OCI-LY7 (cell line): ENCODE data around the gene SSBP4. TPM values are rescaled to one million over a fixed set of nuclear protein-coding genes. Genes with fewer than 3 reads are reported as not detected.

ENCODE experiments used
- BruUV-seq: library from RNA; stranded (reverse); fragments of 400-500 nt; replicated peaks from 2 replicates; lab custom pipeline; 2021; lab: Mats Ljungman, UMichigan
- CTCF ChIA-PET: fragments of 300-600 bp; sonication (Branson Sonifier 250); formaldehyde crosslinking; loops from one replicate; lab custom pipeline; 2022; ENCODE audit warnings: antibody characterized with exemption; ENCODE audit not compliant: unreplicated experiment; lab: Charles Lee
- POLR2A ChIA-PET: fragments of 300-600 bp; sonication (Branson Sonifier 250); formaldehyde crosslinking; loops from one replicate; lab custom pipeline; 2022; ENCODE audit warnings: antibody characterized with exemption; lab: Charles Lee
- DNase-seq: peaks from one replicate; pipeline ENCODE4 v3.0.0-alpha.2; 2015; ENCODE audit warnings: low spot score
- H2AFZ ChIP-seq: fragments of 200-600 bp; sonication (generic), shearing (Covaris generic); 2 replicates; pipeline ENCODE4 v1.6.1; 2014; ENCODE audit warnings: mild to moderate bottlenecking, antibody characterized with exemption, low read length, moderate library complexity
- H3K27ac ChIP-seq: fragments of 200-600 bp; sonication (generic); 2 replicates; pipeline ENCODE4 v1.5.1; 2014; ENCODE audit warnings: mixed run types, low read depth, mild to moderate bottlenecking, moderate library complexity, low read length, inconsistent platforms; ENCODE audit not compliant: poor library complexity, severe bottlenecking
- H3K36me3 ChIP-seq: fragments of 200-600 bp; sonication (generic); 2 replicates; pipeline ENCODE4 v1.6.1; 2014; ENCODE audit warnings: mild to moderate bottlenecking, antibody characterized with exemption, low read length, moderate library complexity, mixed read lengths; ENCODE audit not compliant: insufficient read depth
- H3K4me1 ChIP-seq: fragments of 200-600 bp; sonication (generic); 2 replicates; pipeline ENCODE4 v1.5.1; 2014; ENCODE audit warnings: mild to moderate bottlenecking, low read length; ENCODE audit not compliant: insufficient read depth, poor library complexity, severe bottlenecking
- H3K4me2 ChIP-seq: fragments of 200-600 bp; sonication (generic); 2 replicates; pipeline ENCODE4 v1.6.1; 2014; ENCODE audit warnings: mild to moderate bottlenecking, low read length
- H3K4me3 ChIP-seq: fragments of 200-600 bp; sonication (generic); 2 replicates; pipeline ENCODE4 v1.5.1; 2014; ENCODE audit warnings: mild to moderate bottlenecking, low read depth, low read length; ENCODE audit not compliant: poor library complexity, severe bottlenecking
- H3K79me2 ChIP-seq: fragments of 200-600 bp; sonication (generic); 2 replicates; pipeline ENCODE4 v1.6.1; 2016; ENCODE audit warnings: low read depth, mild to moderate bottlenecking, low read length, moderate library complexity, mixed read lengths; ENCODE audit not compliant: insufficient read depth
- H3K9me2 ChIP-seq: fragments of 200-600 bp; sonication (generic); 2 replicates; pipeline ENCODE4 v1.6.1; 2016; ENCODE audit warnings: mild to moderate bottlenecking, low read length, mixed read lengths; ENCODE audit not compliant: insufficient read depth
- H3K9me3 ChIP-seq: fragments of 200-600 bp; sonication (generic); 2 replicates; pipeline ENCODE4 v1.6.1; 2014; ENCODE audit warnings: mild to moderate bottlenecking, mixed run types, low read length, mixed read lengths
- H4K20me1 ChIP-seq: fragments of 200-600 bp; sonication (generic); 2 replicates; pipeline ENCODE4 v1.6.1; 2014; ENCODE audit warnings: mild to moderate bottlenecking, antibody characterized with exemption, low read length, moderate library complexity, mixed read lengths; ENCODE audit not compliant: insufficient read depth
- EZH2phosphoT487 ChIP-seq: fragments of 200-600 bp; sonication (generic); IDR thresholded peaks from 2 replicates; pipeline ENCODE4 v1.6.1; 2018; ENCODE audit warnings: low read depth, borderline replicate concordance, mild to moderate bottlenecking, mixed run types, antibody characterized with exemption, low read length, moderate library complexity, mixed read lengths
- intact Hi-C: fragments of 100-400 bp; cut with micrococcal nuclease; formaldehyde crosslinking; loops from one replicate; pipeline ENCODE4 v1.10.0; 2022; ENCODE audit not compliant: unreplicated experiment
- total RNA-seq, 2 experiments: library from RNA; depleted of rRNA in 1 of 2; stranded (reverse); fragments of >200 nt in 1 of 2; shearing (Covaris generic) in 1 of 2; gene quantifications; 2 replicates each; pipeline ENCODE4 v1.2.3, GENCODE V29; 2014 to 2022
- TF ChIP-seq, protein P1 (sequence below): fragments of 200-600 bp; sonication (generic); conservative IDR thresholded peaks from 2 replicates; pipeline ENCODE4 v1.5.1; 2014; ENCODE audit warnings: mild to moderate bottlenecking, antibody characterized with exemption, low read length, moderate library complexity, mixed read lengths

Gene SSBP4
- total RNA-seq, 2 experiments from 2014 or later, result 92.9 to 117 TPM

DNA sequence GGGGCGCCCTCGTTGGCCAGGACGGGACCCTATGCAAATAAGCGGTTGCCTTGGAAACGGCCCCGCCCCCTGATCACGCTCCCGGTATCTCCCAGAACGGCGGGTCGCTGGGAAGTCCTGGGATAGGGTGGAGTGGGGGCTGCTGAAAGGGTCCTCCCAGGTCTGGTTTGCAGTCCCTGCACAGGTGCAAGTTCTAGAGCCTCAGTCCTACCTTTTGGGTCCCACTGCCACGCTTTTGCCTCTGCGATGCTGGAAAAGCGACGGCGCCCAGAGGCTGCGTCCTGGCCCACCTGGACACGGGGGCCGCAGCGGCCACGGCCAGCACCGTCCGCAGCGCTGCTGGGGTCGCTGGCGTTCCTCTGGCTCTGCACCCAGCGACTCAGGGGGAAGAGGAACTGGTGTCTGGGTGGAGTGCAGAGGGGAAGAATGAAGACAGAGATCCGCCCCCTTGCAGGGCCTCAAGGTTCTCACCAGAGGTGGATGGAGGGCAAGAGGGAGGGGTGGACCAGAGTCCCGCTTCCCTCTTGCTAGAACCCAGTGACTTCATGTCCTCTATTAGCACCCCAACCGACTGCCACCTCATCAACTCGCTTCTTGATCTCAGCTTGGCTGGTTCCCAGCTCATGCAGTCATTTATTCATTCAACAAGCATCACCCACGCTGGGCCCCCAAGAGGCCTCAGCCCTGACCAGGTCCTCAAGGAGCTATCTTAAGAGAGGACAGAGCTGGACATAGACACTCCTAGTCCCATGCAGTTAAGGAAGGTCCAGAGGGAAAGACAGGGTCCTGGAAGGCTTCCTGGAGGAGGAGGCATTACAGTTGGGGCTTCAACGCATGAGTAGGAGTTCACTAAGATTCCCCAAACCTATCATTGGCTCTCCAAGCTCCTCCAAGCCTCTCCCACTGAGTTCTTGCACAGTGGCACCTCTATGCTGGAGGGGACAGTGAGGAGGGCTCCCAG, 21.7 kb upstream of the SSBP4 start, which contains the start of gene LRRC25:
Gene LRRC25 (minus strand): TSS at position 381 of the 961 bp plus-strand sequence. CDS start 659 bp downstream, outside the sequence.
- Histone ChIP-seq H3K9me3 (no peaks in the 10 kb centered on the region), H3K4me2 (peak within 1 kb of the TSS; percentile 91), H4K20me1 (no peaks in the 10 kb centered on the region), H3K79me2 (no peaks in the 10 kb centered on the region), H3K27ac (no peak within 1 kb of the TSS), H3K9me2 (no peaks in the 10 kb centered on the region), H2AFZ (peak within 1 kb of the TSS; percentile 42; the same call in 1 of the 2 replicates), H3K36me3 (no peaks in the 10 kb centered on the region), H3K4me1 (peaks cover 57% of the 10 kb centered on the region), H3K4me3 (peak within 1 kb of the TSS; percentile 66)
- BruUV-seq, result no TSS peak
- TF ChIP-seq, protein P1, sequence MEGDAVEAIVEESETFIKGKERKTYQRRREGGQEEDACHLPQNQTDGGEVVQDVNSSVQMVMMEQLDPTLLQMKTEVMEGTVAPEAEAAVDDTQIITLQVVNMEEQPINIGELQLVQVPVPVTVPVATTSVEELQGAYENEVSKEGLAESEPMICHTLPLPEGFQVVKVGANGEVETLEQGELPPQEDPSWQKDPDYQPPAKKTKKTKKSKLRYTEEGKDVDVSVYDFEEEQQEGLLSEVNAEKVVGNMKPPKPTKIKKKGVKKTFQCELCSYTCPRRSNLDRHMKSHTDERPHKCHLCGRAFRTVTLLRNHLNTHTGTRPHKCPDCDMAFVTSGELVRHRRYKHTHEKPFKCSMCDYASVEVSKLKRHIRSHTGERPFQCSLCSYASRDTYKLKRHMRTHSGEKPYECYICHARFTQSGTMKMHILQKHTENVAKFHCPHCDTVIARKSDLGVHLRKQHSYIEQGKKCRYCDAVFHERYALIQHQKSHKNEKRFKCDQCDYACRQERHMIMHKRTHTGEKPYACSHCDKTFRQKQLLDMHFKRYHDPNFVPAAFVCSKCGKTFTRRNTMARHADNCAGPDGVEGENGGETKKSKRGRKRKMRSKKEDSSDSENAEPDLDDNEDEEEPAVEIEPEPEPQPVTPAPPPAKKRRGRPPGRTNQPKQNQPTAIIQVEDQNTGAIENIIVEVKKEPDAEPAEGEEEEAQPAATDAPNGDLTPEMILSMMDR, result no peak; the same call in 1 of the 2 replicates
- no peak for TF ChIP-seq EZH2phosphoT487
- intact Hi-C loops, result no loop called here
- POLR2A ChIA-PET, result no interaction called here
- DNase-seq, result peak; percentile 77
- CTCF ChIA-PET, result interaction anchor here (0.5 to 1.0 kb wide), 3 partner anchors 10 to 97 kb away, joined by 3 to 27 read pairs (median 3); no protein-coding TSS in a partner anchor

DNA sequence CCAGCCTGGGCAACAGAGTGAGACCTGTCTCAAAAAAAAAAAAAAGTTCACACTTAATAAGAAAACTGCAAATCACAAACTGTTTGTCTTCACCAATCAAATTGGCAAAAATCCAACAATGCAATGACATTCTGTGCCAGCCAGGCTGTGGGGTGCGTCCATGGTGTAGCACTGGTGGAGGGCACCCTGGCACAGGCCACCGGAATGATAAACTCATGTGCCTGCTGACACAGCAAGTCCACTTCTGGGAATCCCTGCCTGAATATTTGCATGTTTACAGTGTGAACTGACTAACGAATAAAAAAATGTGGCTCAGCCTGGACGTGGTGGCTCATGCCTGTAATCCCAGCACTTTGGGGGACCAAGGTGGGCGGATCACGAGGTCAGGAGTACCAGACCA, 20.2 kb upstream of the SSBP4 start:
- CTCF ChIA-PET, result no interaction called here
- Histone ChIP-seq H3K4me2 (no peak overlapping the region), H3K9me3 (no peaks in the 10 kb centered on the region), H3K36me3 (no peaks in the 10 kb centered on the region), H2AFZ (no peak overlapping the region), H3K27ac (no peak overlapping the region), H3K9me2 (no peaks in the 10 kb centered on the region), H4K20me1 (no peaks in the 10 kb centered on the region), H3K79me2 (no peaks in the 10 kb centered on the region), H3K4me3 (no peak overlapping the region), H3K4me1 (peaks cover 59% of the 10 kb centered on the region)
- TF ChIP-seq, protein P1, result no peak
- intact Hi-C loops, result no loop called here
- POLR2A ChIA-PET, result no interaction called here
- DNase-seq, result no peak
- no TSS peak for BruUV-seq
